Endothelial cell of umbilical vein (primary cell): ENCODE results near the gene HAPLN1. TPM values are rescaled to one million over a fixed set of nuclear protein-coding genes. Genes with fewer than 3 reads are reported as not detected.

Experiments used
- BruUV-seq: library from RNA; stranded (reverse); fragments of 400-500 nt; replicated peaks from 2 replicates; lab custom pipeline; 2021; lab: Mats Ljungman, UMichigan
- CTCF ChIA-PET: fragments of 300-600, 350-600 bp; sonication (Branson Sonifier 250); formaldehyde crosslinking; loops from one replicate; lab custom pipeline; 2021; ENCODE audit warnings: antibody characterized with exemption, inconsistent platforms; lab: Charles Lee
- POLR2A ChIA-PET: fragments of 300-600, 350-600 bp; sonication (Branson Sonifier 250); formaldehyde crosslinking; loops from one replicate; lab custom pipeline; 2021; ENCODE audit warnings: antibody characterized with exemption, inconsistent platforms; lab: Charles Lee
- DNase-seq: peaks from one replicate; pipeline ENCODE4 v3.0.0-alpha.2; 2011; ENCODE audit warnings: low read depth, low spot score
- FAIRE-seq: peaks from 2 replicates; lab custom pipeline; 2011; peaks lifted over from hg19 to GRCh38; lab: Jason Lieb, UNC
- H2AFZ ChIP-seq: 2 replicates; pipeline ENCODE4 v1.6.0; 2012; ENCODE audit warnings: low read depth, low read length, control low read depth, inconsistent platforms
- H3K27ac ChIP-seq: 2 replicates; pipeline ENCODE4 v1.5.1; 2011; ENCODE audit warnings: low read depth, mild to moderate bottlenecking, control low read depth, low read length, moderate library complexity; ENCODE audit not compliant: insufficient read depth
- H3K27me3 ChIP-seq, 2 experiments: 2 replicates each; pipeline versions ENCODE4 v1.6.0 to v1.6.1; 2011; ENCODE audit warnings: low read length in 2 of 2, mixed read lengths in 1 of 2; ENCODE audit not compliant: control insufficient read depth in 2 of 2, insufficient read depth in 2 of 2
- H3K36me3 ChIP-seq, 2 experiments: 2 replicates in 1 of 2; 3 replicates in 1 of 2; pipeline ENCODE4 v1.5.1; 2011; ENCODE audit warnings: low read length in 2 of 2, mild to moderate bottlenecking in 1 of 2, moderate library complexity in 1 of 2; ENCODE audit not compliant: control insufficient read depth in 2 of 2, insufficient read depth in 2 of 2; ENCODE audit errors: extremely low read depth in 1 of 2
- H3K4me1 ChIP-seq: 3 replicates; pipeline ENCODE4 v1.5.1; 2011; ENCODE audit warnings: mild to moderate bottlenecking, low read length; ENCODE audit not compliant: control insufficient read depth, insufficient read depth; ENCODE audit errors: extremely low read depth
- H3K4me2 ChIP-seq: 2 replicates; pipeline ENCODE4 v1.6.1; 2011; ENCODE audit warnings: low read length, control low read depth, mixed read lengths; ENCODE audit not compliant: insufficient read depth
- H3K4me3 ChIP-seq, 3 experiments: fragments of 200-600 bp in 1 of 3; sonication (generic), shearing (Covaris generic) in 1 of 3; replicated peaks in 1 of 3; 2 replicates each; pipeline ENCODE4 v1.5.1; 2011 to 2016; ENCODE audit warnings: control low read depth in 3 of 3, low read length in 3 of 3, mild to moderate bottlenecking in 2 of 3, inconsistent platforms in 1 of 3, low read depth in 1 of 3, moderate library complexity in 1 of 3; ENCODE audit not compliant: insufficient read depth in 1 of 3
- H3K79me2 ChIP-seq: 2 replicates; pipeline ENCODE4 v1.6.0; 2012; ENCODE audit warnings: low read length, inconsistent platforms; ENCODE audit not compliant: control insufficient read depth, insufficient read depth
- H3K9ac ChIP-seq: replicated peaks from 2 replicates; pipeline ENCODE3; 2011; ENCODE audit warnings: low read length, control low read depth; ENCODE audit not compliant: insufficient read depth; ENCODE audit errors: extremely low read depth
- H3K9me1 ChIP-seq: replicated peaks from 3 replicates; pipeline ENCODE4 v1.6.0; 2011; ENCODE audit warnings: mild to moderate bottlenecking, low read length; ENCODE audit not compliant: control insufficient read depth, insufficient read depth; ENCODE audit errors: extremely low read depth
- H3K9me3 ChIP-seq: replicated peaks from 2 replicates; pipeline ENCODE4 v1.5.1; 2012; ENCODE audit warnings: low read length, inconsistent platforms; ENCODE audit not compliant: control insufficient read depth, insufficient read depth
- H4K20me1 ChIP-seq: replicated peaks from 2 replicates; pipeline ENCODE3; 2011; ENCODE audit warnings: mild to moderate bottlenecking, low read length; ENCODE audit not compliant: control insufficient read depth, insufficient read depth; ENCODE audit errors: extremely low read depth
- EZH2 ChIP-seq: IDR thresholded peaks from 2 replicates; pipeline ENCODE4 v1.6.1; 2012; ENCODE audit warnings: borderline replicate concordance, low read depth, mild to moderate bottlenecking, moderate library complexity, low read length, inconsistent platforms; ENCODE audit not compliant: severe bottlenecking
- FOS ChIP-seq: IDR thresholded peaks from 2 replicates; pipeline ENCODE4 v1.6.1; 2011; ENCODE audit warnings: mild to moderate bottlenecking, low read length, moderate library complexity, borderline replicate concordance; ENCODE audit not compliant: insufficient read depth
- GATA2 ChIP-seq: IDR thresholded peaks from 2 replicates; pipeline ENCODE4 v1.7.0; 2011; ENCODE audit warnings: low read depth, mild to moderate bottlenecking, moderate library complexity, mixed read lengths, low read length; ENCODE audit not compliant: insufficient read length, insufficient read depth
- JUN ChIP-seq: IDR thresholded peaks from 2 replicates; pipeline ENCODE4 v1.6.1; 2011; ENCODE audit warnings: borderline replicate concordance, low read depth; ENCODE audit not compliant: insufficient read length, insufficient read depth
- MYC ChIP-seq: IDR thresholded peaks from one replicate; pipeline ENCODE4 v1.6.1; 2011; ENCODE audit warnings: mild to moderate bottlenecking, low read depth, low read length
- POLR2A ChIP-seq: IDR thresholded peaks from 2 replicates; pipeline ENCODE4 v1.6.1; 2012; ENCODE audit warnings: low read depth, mild to moderate bottlenecking, control low read depth, low read length
- POLR2AphosphoS5 ChIP-seq: IDR thresholded peaks from 2 replicates; pipeline ENCODE4 v1.6.1; 2012; ENCODE audit warnings: low read depth, mild to moderate bottlenecking, control low read depth, low read length, moderate library complexity; ENCODE audit not compliant: insufficient read depth
- dilution Hi-C: fragments of 300-500 bp; cut with MboI; formaldehyde crosslinking; loops from one replicate; pipeline ENCODE4 v1.15.0; 2019; ENCODE audit warnings: low sequenced_read_pairs; ENCODE audit not compliant: extremely low pct_ligation_motif_present
- intact Hi-C: fragments of 100-400 bp; cut with micrococcal nuclease; formaldehyde crosslinking; loops from one replicate; pipeline ENCODE4 v1.10.0; 2022
- polyA plus RNA-seq, 4 experiments: library from polyadenylated mRNA; depleted of rRNA in 3 of 4; stranded (reverse) in 3 of 4; unstranded in 1 of 4; fragments of >200 nt; gene quantifications; 2 replicates each; pipeline versions ENCODE4 v1.2.1 to v1.2.3, GENCODE V29; 2011 to 2012; ENCODE audit warnings: missing spikeins in 1 of 4
- total RNA-seq: library from RNA; stranded (reverse); gene quantifications from 2 replicates; pipeline ENCODE4 v1.2.3, GENCODE V29; 2021
- TF ChIP-seq, protein P1 (sequence below), 2 donors: IDR thresholded peaks; 1 replicate in 1 of 2; 2 replicates in 1 of 2; pipeline ENCODE4 v1.5.1; 2011; ENCODE audit warnings: low read length in 2 of 2, mild to moderate bottlenecking in 2 of 2, moderate library complexity in 2 of 2, control low read depth in 1 of 2, inconsistent platforms in 1 of 2, low read depth in 1 of 2; ENCODE audit not compliant: insufficient read depth in 1 of 2; ENCODE audit errors: extremely low read depth in 1 of 2

The HAPLN1 gene
- total and polyA plus RNA-seq, 2 donors (not counting 3 experiments of a cell fraction or from before 2014, with no cell fraction given) = 0.04 TPM; not detected in 1

DNA sequence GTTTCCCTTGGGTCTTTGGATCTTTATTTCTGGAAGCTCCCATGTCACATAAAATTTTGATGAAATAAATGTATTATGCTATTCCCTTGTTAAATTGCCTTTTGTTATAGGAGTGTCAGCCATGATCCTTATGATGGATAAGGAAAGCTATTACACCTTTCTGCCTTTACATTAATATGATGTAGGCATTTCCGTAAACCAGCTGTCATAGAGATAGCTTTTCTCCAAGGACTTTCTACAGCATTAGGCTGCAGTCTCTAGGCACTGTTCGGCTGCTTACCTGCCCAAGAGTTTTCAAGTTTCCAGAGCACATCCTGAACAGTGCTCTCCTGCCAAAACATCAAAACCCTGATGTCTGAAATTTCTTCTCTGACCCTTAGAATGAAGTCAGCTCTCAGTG is 87.4 kb downstream of the HAPLN1 start:
- FAIRE-seq (no peak), DNase-seq (no peak)
- no peaks in the 10 kb centered on the region for H3K9me1 ChIP-seq
- H3K4me1 ChIP-seq = peaks cover 16% of the 10 kb centered on the region
- H3K4me3 ChIP-seq = no peak overlapping the region
- POLR2A ChIA-PET = no interaction called here
- H4K20me1 ChIP-seq = no peaks in the 10 kb centered on the region
- CTCF ChIA-PET = interaction anchor here (0.8 to 1.2 kb wide), 4 partner anchors 13 to 79 kb away, joined by 3 to 4 read pairs (median 4); no protein-coding TSS in a partner anchor
- no TSS peak for BruUV-seq
- no peak overlapping the region for H2AFZ ChIP-seq
- no peaks in the 10 kb centered on the region for H3K9me3 ChIP-seq
- peak overlapping the region; percentile 38 for H3K4me2 ChIP-seq
- no peak overlapping the region for H3K9ac ChIP-seq
- TF ChIP-seq POLR2AphosphoS5 (no peak), GATA2 (no peak), EZH2 (no peak), POLR2A (no peak), MYC (no peak), FOS (no peak), JUN (no peak)
- TF ChIP-seq, protein P1, sequence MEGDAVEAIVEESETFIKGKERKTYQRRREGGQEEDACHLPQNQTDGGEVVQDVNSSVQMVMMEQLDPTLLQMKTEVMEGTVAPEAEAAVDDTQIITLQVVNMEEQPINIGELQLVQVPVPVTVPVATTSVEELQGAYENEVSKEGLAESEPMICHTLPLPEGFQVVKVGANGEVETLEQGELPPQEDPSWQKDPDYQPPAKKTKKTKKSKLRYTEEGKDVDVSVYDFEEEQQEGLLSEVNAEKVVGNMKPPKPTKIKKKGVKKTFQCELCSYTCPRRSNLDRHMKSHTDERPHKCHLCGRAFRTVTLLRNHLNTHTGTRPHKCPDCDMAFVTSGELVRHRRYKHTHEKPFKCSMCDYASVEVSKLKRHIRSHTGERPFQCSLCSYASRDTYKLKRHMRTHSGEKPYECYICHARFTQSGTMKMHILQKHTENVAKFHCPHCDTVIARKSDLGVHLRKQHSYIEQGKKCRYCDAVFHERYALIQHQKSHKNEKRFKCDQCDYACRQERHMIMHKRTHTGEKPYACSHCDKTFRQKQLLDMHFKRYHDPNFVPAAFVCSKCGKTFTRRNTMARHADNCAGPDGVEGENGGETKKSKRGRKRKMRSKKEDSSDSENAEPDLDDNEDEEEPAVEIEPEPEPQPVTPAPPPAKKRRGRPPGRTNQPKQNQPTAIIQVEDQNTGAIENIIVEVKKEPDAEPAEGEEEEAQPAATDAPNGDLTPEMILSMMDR (IDR thresholded peaks at IDR 0.05; ENCODE audit: extremely low read depth in 1 of 2, insufficient read depth in 1 of 2, low read depth in 1 of 2, low read length in 2 of 2) = no peak
- no peaks in the 10 kb centered on the region for H3K27me3 ChIP-seq
- intact Hi-C loops (loop anchor here (2.0 kb wide), 1 partner anchor 56 kb away; no protein-coding TSS in a partner anchor), dilution Hi-C loops (no loop called here)
- no peaks in the 10 kb centered on the region for H3K79me2 ChIP-seq
- no peaks in the 10 kb centered on the region for H3K36me3 ChIP-seq
- H3K27ac ChIP-seq = peak overlapping the region; percentile 50
